Memory B cell (primary cell): ENCODE measurements around the gene CHD9.
A peak's percentile ranks its signal among the peaks of the same experiment; 100 is the strongest.
"Not testable (repeated sequence)": the region's sequence is repeated elsewhere in the genome, so short reads cannot be mapped to it uniquely, and the experiment has no call there.

Experiments
- ATAC-seq: fragments of 150-1000 bp; cut with Tn5 transposase; 2 replicates; pipeline ENCODE4 v1.10.0; 2021; ENCODE audit warnings: low read depth, mild to moderate bottlenecking, moderate library complexity
- DNase-seq, 2 donors: peaks; one replicate each; pipeline ENCODE4 v3.0.0; 2022; ENCODE audit warnings: low spot score in 2 of 2
- H3K27ac Mint-ChIP-seq: one replicate; pipeline ENCODE4 v1.8.0; 2022; ENCODE audit warnings: mild to moderate bottlenecking, moderate library complexity, mixed read lengths
- H3K27me3 Mint-ChIP-seq: one replicate; pipeline ENCODE4 v1.8.0; 2022; ENCODE audit warnings: mixed read lengths
- H3K36me3 Mint-ChIP-seq: one replicate; pipeline ENCODE4 v1.8.0; 2022; ENCODE audit warnings: mild to moderate bottlenecking, mixed read lengths
- H3K4me1 Mint-ChIP-seq: one replicate; pipeline ENCODE4 v1.8.0; 2022; ENCODE audit warnings: mixed read lengths
- H3K4me3 Mint-ChIP-seq: one replicate; pipeline ENCODE4 v1.8.0; 2022; ENCODE audit warnings: mild to moderate bottlenecking, moderate library complexity, mixed read lengths
- H3K9me3 Mint-ChIP-seq: one replicate; pipeline ENCODE4 v1.8.0; 2022; ENCODE audit warnings: mixed read lengths

The CHD9 gene

DNA sequence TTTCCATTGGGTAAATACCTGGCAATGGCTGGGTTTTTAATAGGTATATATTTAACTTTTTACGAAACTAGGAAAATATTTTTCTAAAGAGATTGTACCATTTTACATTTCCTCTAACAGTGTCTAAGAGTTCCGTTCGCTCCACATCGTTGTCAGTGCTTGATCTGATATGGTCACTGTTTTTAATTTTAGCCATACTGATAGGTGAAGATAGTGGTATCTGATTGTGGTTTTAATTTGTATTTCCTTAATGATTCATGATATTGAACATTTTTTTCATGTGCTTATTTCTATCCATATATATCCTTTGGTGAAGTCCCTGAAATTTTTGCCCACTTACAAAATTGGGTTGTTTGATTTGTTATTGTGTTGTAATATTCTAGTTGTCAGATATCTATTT lies 117.7 kb downstream of the CHD9 start:
- no peaks in the 10 kb centered on the region for H3K9me3 Mint-ChIP-seq
- H3K4me3 Mint-ChIP-seq, result no peak overlapping the region
- no peak overlapping the region for H3K27ac Mint-ChIP-seq
- peaks cover 16% of the 10 kb centered on the region for H3K4me1 Mint-ChIP-seq
- ATAC-seq (no peak), DNase-seq (no peak)
- H3K36me3 Mint-ChIP-seq, result peaks cover 13% of the 10 kb centered on the region
- H3K27me3 Mint-ChIP-seq, result no peaks in the 10 kb centered on the region

DNA sequence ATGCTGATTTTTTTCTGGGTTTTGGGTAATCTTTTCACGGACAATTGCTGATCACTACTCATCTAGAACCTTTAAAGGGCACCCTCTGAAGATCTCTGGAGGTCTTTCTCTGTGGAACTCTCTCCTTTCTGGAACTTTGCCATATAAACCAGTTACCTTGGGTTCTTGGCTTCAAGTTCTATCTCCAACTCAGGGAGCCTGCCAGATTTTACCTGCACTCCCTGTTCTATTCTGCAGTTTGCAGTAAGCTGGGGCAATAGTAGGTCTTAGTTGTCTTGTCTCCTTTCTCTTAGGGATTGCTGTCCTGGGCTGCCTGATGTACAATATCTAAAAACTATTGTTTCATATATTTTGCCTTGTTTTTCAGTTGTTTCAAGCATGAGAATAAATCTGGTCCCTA lies 120.3 kb downstream of the CHD9 start:
- H3K4me1 Mint-ChIP-seq, result peaks cover 21% of the 10 kb centered on the region
- no peaks in the 10 kb centered on the region for H3K9me3 Mint-ChIP-seq
- H3K27me3 Mint-ChIP-seq, result no peaks in the 10 kb centered on the region
- peaks cover 17% of the 10 kb centered on the region for H3K36me3 Mint-ChIP-seq
- H3K27ac Mint-ChIP-seq, result no peak overlapping the region
- DNase-seq (no peak), ATAC-seq (no peak)
- H3K4me3 Mint-ChIP-seq, result no peak overlapping the region

DNA sequence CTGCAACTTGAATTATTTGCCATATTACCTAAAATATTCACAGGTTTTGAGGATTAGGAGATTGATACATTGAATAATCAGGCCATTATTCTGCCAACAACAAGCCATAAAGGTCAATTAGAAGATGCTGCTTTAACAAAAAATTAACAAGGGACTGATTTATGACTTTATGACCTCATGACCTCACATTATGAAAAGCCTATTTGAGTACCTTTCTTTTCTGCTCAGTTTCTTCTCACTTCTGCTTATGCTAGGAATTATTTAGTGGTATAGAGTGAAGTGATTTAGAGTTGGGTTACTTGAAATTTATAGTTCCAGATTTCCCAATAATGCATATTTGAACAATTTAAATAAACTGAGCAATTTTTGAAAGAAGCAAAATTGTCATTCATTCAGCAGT lies 121.6 kb downstream of the CHD9 start:
- Mint-ChIP-seq H3K27me3 (no peaks in the 10 kb centered on the region), H3K27ac (no peak overlapping the region), H3K36me3 (peaks cover 19% of the 10 kb centered on the region), H3K9me3 (no peaks in the 10 kb centered on the region), H3K4me1 (peaks cover 21% of the 10 kb centered on the region), H3K4me3 (no peak overlapping the region)
- DNase-seq (no peak), ATAC-seq (no peak)

DNA sequence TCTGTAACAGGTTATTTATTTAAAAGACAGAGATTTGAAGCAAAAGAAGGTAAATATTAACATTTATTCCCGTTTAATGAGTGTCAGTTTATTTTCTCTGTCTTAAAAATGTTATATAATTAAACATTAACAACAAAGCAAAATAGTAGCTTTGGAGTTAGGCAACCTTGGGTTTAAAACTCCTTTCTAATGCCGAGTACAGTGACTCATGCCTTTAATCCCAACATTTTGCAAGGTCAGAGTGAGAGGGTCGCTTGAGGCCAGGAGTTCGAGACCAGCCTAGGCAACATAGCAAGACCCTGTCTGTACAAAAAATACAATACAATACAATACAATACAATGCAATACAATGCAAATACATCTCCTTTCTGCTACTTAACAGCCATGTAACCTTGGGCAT lies 128.7 kb downstream of the CHD9 start:
- Mint-ChIP-seq H3K27me3 (no peaks in the 10 kb centered on the region), H3K4me3 (no peak overlapping the region), H3K27ac (no peak overlapping the region), H3K9me3 (peaks cover 13% of the 10 kb centered on the region), H3K4me1 (peaks cover 7% of the 10 kb centered on the region), H3K36me3 (peaks cover 32% of the 10 kb centered on the region)
- DNase-seq (no peak), ATAC-seq (no peak)

- H3K27me3 Mint-ChIP-seq, ATAC-seq, DNase-seq, H3K4me1 Mint-ChIP-seq, H3K27ac Mint-ChIP-seq, H3K4me3 Mint-ChIP-seq: not testable (repeated sequence)
- H3K9me3 Mint-ChIP-seq, result peaks cover 13% of the 10 kb centered on the region
- H3K36me3 Mint-ChIP-seq, result peaks cover 35% of the 10 kb centered on the region
These were observed 130.9 kb downstream of the CHD9 start for GRCh38 chr16:53185741-53186140.

DNA sequence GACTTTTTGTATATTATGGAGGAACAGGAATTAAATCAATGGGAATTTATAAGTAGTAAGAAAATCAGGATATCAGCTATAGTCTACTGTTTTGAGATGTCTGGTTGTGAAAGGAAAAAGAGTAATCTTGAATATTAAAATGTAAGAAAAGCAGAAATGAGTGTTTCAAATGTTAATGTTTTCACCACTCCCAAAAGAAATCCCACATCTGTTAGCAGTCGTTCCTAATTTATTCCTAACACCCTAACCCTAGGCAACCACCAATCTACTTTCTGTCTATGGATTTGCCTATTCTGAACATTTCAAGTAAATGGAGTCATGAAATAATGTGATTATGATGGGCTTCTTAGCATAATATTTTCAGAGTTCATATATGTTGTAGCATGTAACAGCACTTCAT lies 133.0 kb downstream of the CHD9 start:
- no peak for DNase-seq
- H3K27ac Mint-ChIP-seq, result no peak overlapping the region
- ATAC-seq, result no peak
- no peak overlapping the region for H3K4me3 Mint-ChIP-seq
- H3K36me3 Mint-ChIP-seq, result peaks cover 42% of the 10 kb centered on the region
- H3K27me3 Mint-ChIP-seq, result no peaks in the 10 kb centered on the region
- peaks cover 13% of the 10 kb centered on the region for H3K9me3 Mint-ChIP-seq
- peaks cover 13% of the 10 kb centered on the region for H3K4me1 Mint-ChIP-seq

DNA sequence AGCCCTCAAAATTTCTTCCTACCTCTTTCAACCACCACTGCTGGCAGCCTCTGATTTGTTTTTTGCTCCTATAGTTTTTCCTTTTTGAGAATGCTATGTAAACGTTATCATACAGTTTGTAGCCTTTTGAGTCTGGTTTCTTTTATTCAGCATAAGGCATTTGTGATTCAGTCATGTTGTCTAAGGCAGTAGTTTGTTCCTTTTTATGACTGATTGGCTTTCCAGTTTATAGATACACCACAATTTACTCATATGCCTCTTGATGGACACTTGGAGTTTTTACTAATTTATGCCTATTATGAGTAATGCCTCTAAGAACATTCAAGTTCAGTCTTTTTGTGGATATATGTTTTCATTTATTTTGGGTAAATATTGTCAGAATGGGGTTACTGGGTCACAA lies 136.6 kb downstream of the CHD9 start:
- DNase-seq (no peak), ATAC-seq (no peak)
- Mint-ChIP-seq H3K9me3 (peaks cover 5% of the 10 kb centered on the region), H3K4me3 (no peak overlapping the region), H3K27ac (no peak overlapping the region), H3K27me3 (no peaks in the 10 kb centered on the region), H3K36me3 (peaks cover 28% of the 10 kb centered on the region), H3K4me1 (peaks cover 14% of the 10 kb centered on the region)

GRCh38 chr16:53198933-53199332 lies 144.1 kb downstream of the CHD9 start:
- ATAC-seq, result no peak
- H3K9me3 Mint-ChIP-seq, result peaks cover 2% of the 10 kb centered on the region
- peaks cover 21% of the 10 kb centered on the region for H3K36me3 Mint-ChIP-seq

GRCh38 chr16:53201900-53202299 lies 147.1 kb downstream of the CHD9 start:
- Mint-ChIP-seq H3K9me3 (peaks cover 2% of the 10 kb centered on the region), H3K27me3 (no peaks in the 10 kb centered on the region), H3K36me3 (peaks cover 13% of the 10 kb centered on the region), H3K4me3 (no peak overlapping the region), H3K27ac (no peak overlapping the region), H3K4me1 (peaks cover 11% of the 10 kb centered on the region)
- no peak for ATAC-seq
- no peak for DNase-seq

More at GRCh38 chr16:53198933-53199332, 144.1 kb downstream of the CHD9 start:
- Mint-ChIP-seq H3K27ac (no peak overlapping the region), H3K27me3 (no peaks in the 10 kb centered on the region), H3K4me1 (peaks cover 16% of the 10 kb centered on the region), H3K4me3 (no peak overlapping the region)
- no peak for DNase-seq

DNA sequence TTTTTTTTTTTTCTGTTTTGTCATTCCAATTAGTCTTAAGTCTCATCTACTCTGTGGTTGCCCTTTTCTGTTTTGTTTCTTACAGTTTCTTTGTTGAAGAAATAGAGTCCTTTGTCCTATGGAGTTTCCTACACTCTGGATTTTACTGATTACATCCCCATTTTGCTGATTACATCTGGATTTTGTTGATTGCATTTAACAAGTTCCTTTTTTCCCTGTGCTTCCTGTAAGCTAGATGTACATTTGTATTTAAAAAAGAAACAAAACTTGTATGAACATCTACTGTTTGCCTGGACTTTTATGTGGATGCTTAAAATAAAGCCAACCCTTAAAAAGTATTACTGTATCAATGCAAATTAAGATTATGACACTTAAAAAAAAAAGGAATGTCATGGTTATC lies 147.6 kb downstream of the CHD9 start:
- Mint-ChIP-seq H3K4me1 (peaks cover 9% of the 10 kb centered on the region), H3K4me3 (no peak overlapping the region), H3K36me3 (peaks cover 12% of the 10 kb centered on the region), H3K9me3 (peaks cover 2% of the 10 kb centered on the region), H3K27ac (no peak overlapping the region), H3K27me3 (no peaks in the 10 kb centered on the region)
- DNase-seq (no peak), ATAC-seq (no peak)

DNA sequence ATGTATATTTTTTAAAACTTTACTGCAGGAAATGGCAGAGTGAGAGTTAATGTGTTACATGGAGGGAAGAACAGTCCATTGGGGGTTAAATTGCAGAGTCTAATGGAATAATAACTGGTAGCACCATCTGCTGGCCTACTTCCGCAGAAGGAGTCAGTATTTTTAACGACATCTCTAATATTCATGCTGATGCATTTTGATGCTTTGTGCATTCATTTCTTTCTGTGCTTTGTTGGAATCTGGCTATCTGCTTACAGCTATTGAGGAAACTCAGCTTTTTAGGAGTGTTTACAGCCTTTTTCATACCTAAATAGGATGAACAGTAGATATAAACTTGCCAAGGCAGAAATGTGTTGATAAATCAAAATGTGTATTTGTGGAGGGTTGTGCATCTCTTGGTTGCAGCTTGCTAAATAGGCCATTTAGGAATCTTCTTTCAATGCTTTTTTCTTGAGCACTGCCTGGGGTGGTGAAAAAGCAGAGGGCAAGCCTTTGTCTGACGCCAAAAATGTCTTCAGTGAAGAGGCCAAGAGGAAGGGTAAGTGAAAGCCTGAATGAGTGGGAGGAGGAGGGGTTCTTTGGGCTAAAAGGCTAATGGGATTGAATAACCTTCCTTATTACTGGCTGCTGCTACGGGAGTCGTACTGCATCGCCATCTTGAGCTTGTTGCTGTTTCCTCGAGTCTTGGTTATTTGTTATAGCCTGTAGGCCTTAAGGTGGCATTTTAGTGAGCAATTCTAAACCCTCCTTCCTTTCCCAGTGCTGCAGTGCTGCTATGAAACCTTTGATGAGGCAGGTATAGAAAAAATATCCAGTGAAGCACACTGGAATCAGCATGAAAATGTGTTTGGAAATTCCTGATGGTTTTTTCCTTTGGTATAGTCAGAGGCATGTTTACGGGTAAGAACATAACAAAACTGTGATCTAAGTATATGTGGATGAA lies 153.3 kb downstream of the CHD9 start:
- H3K27me3 Mint-ChIP-seq, result no peaks in the 10 kb centered on the region
- H3K9me3 Mint-ChIP-seq, result no peaks in the 10 kb centered on the region
- ATAC-seq, result peak; percentile 86
- peak; percentile 17 to 18 for DNase-seq
- H3K4me3 Mint-ChIP-seq, result peak overlapping the region; percentile 82
- peaks cover 9% of the 10 kb centered on the region for H3K36me3 Mint-ChIP-seq
- peak overlapping the region; percentile 88 for H3K27ac Mint-ChIP-seq
- peaks cover 20% of the 10 kb centered on the region for H3K4me1 Mint-ChIP-seq

GRCh38 chr16:53209429-53209828 lies 154.6 kb downstream of the CHD9 start:
- H3K36me3 Mint-ChIP-seq, result peaks cover 9% of the 10 kb centered on the region
- peaks cover 21% of the 10 kb centered on the region for H3K4me1 Mint-ChIP-seq
- H3K4me3 Mint-ChIP-seq, result peak overlapping the region; percentile 40
- H3K27me3 Mint-ChIP-seq, result no peaks in the 10 kb centered on the region
- H3K9me3 Mint-ChIP-seq, result no peaks in the 10 kb centered on the region
- DNase-seq, result no peak
- no peak overlapping the region for H3K27ac Mint-ChIP-seq
- no peak for ATAC-seq

DNA sequence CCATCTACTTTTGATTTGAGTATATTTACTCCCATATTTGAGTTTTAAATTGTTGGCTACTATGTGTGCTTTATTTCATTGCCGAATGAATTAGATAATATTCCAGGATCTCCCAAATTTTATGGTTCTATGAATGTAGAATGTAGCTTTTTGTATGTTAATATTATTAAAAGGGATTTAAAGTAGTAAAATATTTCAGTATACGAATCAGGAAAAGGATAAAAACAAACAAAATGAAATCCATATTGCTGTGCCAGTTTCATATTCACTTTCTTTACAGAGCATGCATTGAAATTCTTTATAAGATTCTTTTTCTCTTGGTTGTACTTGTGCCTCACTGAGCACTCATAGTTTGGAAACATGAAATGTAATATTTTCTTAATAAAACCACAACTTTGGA lies 155.1 kb downstream of the CHD9 start:
- no peaks in the 10 kb centered on the region for H3K27me3 Mint-ChIP-seq
- H3K4me1 Mint-ChIP-seq, result peaks cover 21% of the 10 kb centered on the region
- no peak for ATAC-seq

DNA sequence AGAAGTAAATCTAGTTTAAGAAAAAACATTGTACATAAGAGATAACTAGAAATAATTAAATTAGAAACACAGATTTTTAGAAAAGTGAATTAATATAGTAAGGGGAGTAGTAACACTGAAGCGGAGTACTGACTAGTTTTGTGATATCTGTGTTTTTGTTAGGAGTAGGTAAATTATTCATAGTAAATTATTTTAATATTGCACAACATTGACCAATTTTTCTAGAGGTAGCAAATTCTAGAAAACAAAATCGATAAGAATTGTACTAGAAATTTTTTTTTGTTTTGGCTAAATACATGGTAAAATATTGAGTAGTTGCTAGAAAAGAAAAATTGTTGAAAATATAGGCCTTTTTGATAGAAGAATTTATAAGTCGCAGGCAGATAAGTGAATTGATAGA lies 156.5 kb downstream of the CHD9 start:
- Mint-ChIP-seq H3K27me3 (no peaks in the 10 kb centered on the region), H3K36me3 (peaks cover 9% of the 10 kb centered on the region), H3K27ac (no peak overlapping the region), H3K9me3 (no peaks in the 10 kb centered on the region), H3K4me1 (peaks cover 24% of the 10 kb centered on the region), H3K4me3 (no peak overlapping the region)
- no peak for DNase-seq
- ATAC-seq, result no peak

More for the DNA sequence above, 155.1 kb downstream of the CHD9 start:
- no peaks in the 10 kb centered on the region for H3K9me3 Mint-ChIP-seq
- no peak overlapping the region for H3K4me3 Mint-ChIP-seq
- DNase-seq, result no peak
- H3K27ac Mint-ChIP-seq, result no peak overlapping the region
- peaks cover 9% of the 10 kb centered on the region for H3K36me3 Mint-ChIP-seq

- peaks cover 27% of the 10 kb centered on the region for H3K4me1 Mint-ChIP-seq
- peak overlapping the region; percentile 15 for H3K27ac Mint-ChIP-seq
- H3K9me3 Mint-ChIP-seq, result no peaks in the 10 kb centered on the region
- H3K4me3 Mint-ChIP-seq, result no peak overlapping the region
- H3K27me3 Mint-ChIP-seq, result no peaks in the 10 kb centered on the region
- ATAC-seq (no peak), DNase-seq (no peak)
- H3K36me3 Mint-ChIP-seq, result peaks cover 9% of the 10 kb centered on the region
These were observed 158.1 kb downstream of the CHD9 start for GRCh38 chr16:53212893-53213223.
